GM23338 (cell line): Measurements from ENCODE around the gene KDELR1. TPM values are rescaled to one million over a fixed set of nuclear protein-coding genes. Genes with fewer than 3 reads are reported as not detected.

ENCODE experiments used
- ATAC-seq: fragments of 200-7000 bp; cut with Tn5 transposase; 3 replicates; pipeline ENCODE4 v1.9.1; 2020
- DNase-seq: peaks from one replicate; pipeline ENCODE4 v3.0.0-alpha.2; 2015; ENCODE audit warnings: low spot score
- H2AFZ ChIP-seq: fragments of 200-600 bp; sonication (generic); 2 replicates; pipeline ENCODE4 v1.8.0; 2016; ENCODE audit warnings: antibody characterized with exemption, mild to moderate bottlenecking, moderate library complexity
- H3F3A ChIP-seq: fragments of 200-600 bp; sonication (generic); replicated peaks from 2 replicates; pipeline ENCODE4 v1.8.0; 2017; ENCODE audit warnings: antibody characterized with exemption, mixed run types, low read depth
- H3K27ac ChIP-seq: fragments of 200-600 bp; sonication (generic); 2 replicates; pipeline ENCODE4 v1.6.1; 2016; ENCODE audit warnings: low read depth
- H3K27me3 ChIP-seq: fragments of 200-600 bp; sonication (generic); 2 replicates; pipeline ENCODE4 v1.8.0; 2016; ENCODE audit warnings: mild to moderate bottlenecking, mixed run types, moderate library complexity; ENCODE audit not compliant: insufficient read depth
- H3K36me3 ChIP-seq: fragments of 200-600 bp; sonication (generic); 2 replicates; pipeline ENCODE4 v1.8.0; 2016; ENCODE audit warnings: mild to moderate bottlenecking; ENCODE audit not compliant: insufficient read depth
- H3K4me1 ChIP-seq: fragments of 200-600 bp; sonication (generic); 2 replicates; pipeline ENCODE4 v1.8.0; 2016; ENCODE audit warnings: mild to moderate bottlenecking, moderate library complexity; ENCODE audit not compliant: insufficient read depth
- H3K4me2 ChIP-seq: fragments of 200-600 bp; sonication (generic); 2 replicates; pipeline ENCODE4 v1.7.1; 2017; ENCODE audit warnings: mixed run types
- H3K4me3 ChIP-seq: fragments of 200-600 bp; sonication (generic); 2 replicates; pipeline ENCODE4 v1.6.1; 2016; ENCODE audit warnings: mixed run types
- H3K79me2 ChIP-seq: fragments of 200-600 bp; sonication (generic); replicated peaks from 2 replicates; pipeline ENCODE4 v1.8.0; 2017; ENCODE audit warnings: mild to moderate bottlenecking; ENCODE audit not compliant: insufficient read depth
- H3K9me2 ChIP-seq: fragments of 200-600 bp; sonication (generic); 2 replicates; pipeline ENCODE4 v1.8.0; 2017; ENCODE audit not compliant: insufficient read depth
- H4K20me1 ChIP-seq: fragments of 200-600 bp; sonication (generic); replicated peaks from 2 replicates; pipeline ENCODE4 v1.8.0; 2017; ENCODE audit warnings: mild to moderate bottlenecking; ENCODE audit not compliant: insufficient read depth
- H3K27ac Mint-ChIP-seq: 2 replicates; pipeline ENCODE4 v1.8.0; 2020; ENCODE audit warnings: inconsistent platforms, mild to moderate bottlenecking, moderate library complexity, mixed read lengths
- H3K27me3 Mint-ChIP-seq: 3 replicates; pipeline ENCODE4 v1.8.0; 2022; ENCODE audit warnings: low read depth, mild to moderate bottlenecking, moderate library complexity, mixed read lengths, inconsistent platforms; ENCODE audit not compliant: insufficient read depth, poor library complexity
- H3K36me3 Mint-ChIP-seq: 3 replicates; pipeline ENCODE4 v1.8.0; 2021; ENCODE audit warnings: low read depth, mild to moderate bottlenecking, inconsistent platforms, moderate library complexity, mixed read lengths
- H3K4me1 Mint-ChIP-seq: 3 replicates; pipeline ENCODE4 v1.8.0; 2020; ENCODE audit warnings: mild to moderate bottlenecking, inconsistent platforms, mixed read lengths
- H3K4me3 Mint-ChIP-seq: 3 replicates; pipeline ENCODE4 v1.8.0; 2021; ENCODE audit warnings: moderate library complexity, mild to moderate bottlenecking, inconsistent platforms, mixed read lengths
- H3K9me3 Mint-ChIP-seq: 3 replicates; pipeline ENCODE4 v1.8.0; 2020; ENCODE audit warnings: moderate library complexity, mild to moderate bottlenecking, inconsistent platforms, mixed read lengths
- CTCF ChIP-seq, 2 experiments: fragments of 200-600 bp in 1 of 2; sonication (generic) in 1 of 2; conservative IDR thresholded peaks; 2 replicates each; pipeline versions ENCODE4 v1.5.1 to v1.6.1; 2016 to 2017; ENCODE audit warnings: antibody characterized with exemption in 2 of 2, low read depth in 2 of 2, mild to moderate bottlenecking in 2 of 2, moderate library complexity in 1 of 2
- ETS1 ChIP-seq: IDR thresholded peaks from 2 replicates; pipeline ENCODE4 v1.6.1; 2016; ENCODE audit warnings: antibody characterized with exemption
- EZH2 ChIP-seq: fragments of 200-600 bp; sonication (generic); IDR thresholded peaks from one replicate; pipeline ENCODE4 v1.8.0; 2017; ENCODE audit warnings: antibody characterized with exemption, mild to moderate bottlenecking, low read depth; ENCODE audit not compliant: unreplicated experiment
- EZH2phosphoT487 ChIP-seq: fragments of 200-600 bp; sonication (generic); IDR thresholded peaks from one replicate; pipeline ENCODE4 v1.8.1; 2018; ENCODE audit warnings: antibody characterized with exemption; ENCODE audit not compliant: unreplicated experiment
- JUNB ChIP-seq: IDR thresholded peaks from one replicate; pipeline ENCODE4 v1.6.1; 2016; ENCODE audit warnings: antibody characterized with exemption; ENCODE audit not compliant: unreplicated experiment
- NANOG ChIP-seq: IDR thresholded peaks from 2 replicates; pipeline ENCODE4 v1.6.1; 2016; ENCODE audit warnings: antibody characterized with exemption, borderline replicate concordance
- POLR2AphosphoS5 ChIP-seq: IDR thresholded peaks from 2 replicates; pipeline ENCODE4 v1.6.1; 2016; ENCODE audit warnings: antibody characterized with exemption, low read depth
- REST ChIP-seq: IDR thresholded peaks from one replicate; pipeline ENCODE4 v1.6.1; 2018; ENCODE audit warnings: antibody characterized with exemption; ENCODE audit not compliant: unreplicated experiment
- STAT1 ChIP-seq: IDR thresholded peaks from one replicate; pipeline ENCODE4 v1.6.1; 2016; ENCODE audit warnings: antibody characterized with exemption; ENCODE audit not compliant: unreplicated experiment
- ZNF114 ChIP-seq: fragments of 250-450 bp; sonication (Bioruptor Pico); IDR thresholded peaks from 2 replicates; pipeline ENCODE4 v1.5.0; 2020; ENCODE audit warnings: mild to moderate bottlenecking, moderate library complexity
- polyA plus RNA-seq: library from polyadenylated mRNA; unstranded; fragments of >200 nt; fragmentation: Nextera tagmentation; extraction: Ambion mirVana; gene quantifications from 2 replicates; pipeline ENCODE4 v1.2.1, GENCODE V29; 2016
- total RNA-seq: library from RNA; depleted of rRNA; stranded (reverse); fragments of >200 nt; shearing (Covaris generic); gene quantifications from 2 replicates; pipeline ENCODE4 v1.2.3, GENCODE V29; 2014

Gene KDELR1
- total and polyA plus RNA-seq, 2 experiments from 2014 or later: 176 to 184 TPM

- Mint-ChIP-seq H3K9me3 (no peaks in the 10 kb centered on the region), H3K4me3 (peak overlapping the region; percentile 14; the same call in 2 of the 3 replicates), H3K27me3 (peaks cover 5% of the 10 kb centered on the region), H3K4me1 (peaks cover 9% of the 10 kb centered on the region), H3K27ac (peak overlapping the region; percentile 95), H3K36me3 (peaks cover 15% of the 10 kb centered on the region)
- peak overlapping the region; percentile 83 for H3K27ac ChIP-seq
- ATAC-seq (peak; percentile 83), DNase-seq (peak; percentile 45)
- no peaks in the 10 kb centered on the region for H4K20me1 ChIP-seq
- H3K9me2 ChIP-seq: no peaks in the 10 kb centered on the region
- H3K79me2 ChIP-seq: no peaks in the 10 kb centered on the region
- no peak for TF ChIP-seq ZNF114
- no peak for TF ChIP-seq EZH2phosphoT487
- TF ChIP-seq EZH2: no peak
- no peak for TF ChIP-seq ETS1
- no peak for TF ChIP-seq NANOG
- TF ChIP-seq POLR2AphosphoS5: no peak
- no peak for TF ChIP-seq STAT1
- TF ChIP-seq CTCF (conservative IDR thresholded peaks at IDR 0.05; ENCODE audit: low read depth in 2 of 2): no peak
- no peak for TF ChIP-seq JUNB
- no peak for TF ChIP-seq REST
- peak overlapping the region; percentile 13; the same call in 1 of the 2 replicates for H3K4me3 ChIP-seq
- peak overlapping the region; percentile 49; the same call in 1 of the 2 replicates for H3K4me2 ChIP-seq
- peaks cover 14% of the 10 kb centered on the region for H3K36me3 ChIP-seq
- 0 out of 2 replicates have a peak, but pooled peaks cover 5% of the 10 kb centered on the region for H3F3A ChIP-seq
- no peak overlapping the region for H2AFZ ChIP-seq
- peaks cover 4% of the 10 kb centered on the region for H3K4me1 ChIP-seq
- H3K27me3 ChIP-seq: no peaks in the 10 kb centered on the region
Observed at GRCh38 chr19:48424694-48425219, 33.4 kb upstream of the KDELR1 start.
